HL-60/S4 treated with phorbol 12-myristate 13-acetate at 8.2 ng/mL for 4 days and 3 days (cell line): ENCODE results near the gene NTM.

Source experiments
- in situ Hi-C: fragments of 300-500 bp; cut with MboI; formaldehyde crosslinking; loops from 2 replicates; pipeline ENCODE4 v1.15.0; 2022; ENCODE audit warnings: low sequenced_read_pairs

The NTM gene

GRCh38 chr11:131840545-131840944, 470.1 kb downstream of the NTM start:
- in situ Hi-C loops, result no loop called here

- in situ Hi-C loops, result no loop called here
Measured at GRCh38 chr11:131841028-131841427, 470.6 kb downstream of the NTM start.

- in situ Hi-C loops, result no loop called here
Measured at GRCh38 chr11:131841925-131842635, 471.7 kb downstream of the NTM start.

- in situ Hi-C loops, result no loop called here
Measured at GRCh38 chr11:131845255-131845654, 474.8 kb downstream of the NTM start.

- in situ Hi-C loops, result no loop called here
Measured at GRCh38 chr11:131849485-131849884, 479.1 kb downstream of the NTM start.

GRCh38 chr11:131850507-131850906, 480.1 kb downstream of the NTM start:
- in situ Hi-C loops, result no loop called here

- in situ Hi-C loops, result no loop called here
Measured at GRCh38 chr11:131851964-131852755, 481.7 kb downstream of the NTM start.

GRCh38 chr11:131852757-131853156, 482.3 kb downstream of the NTM start:
- in situ Hi-C loops, result no loop called here

GRCh38 chr11:131854391-131854790, 484.0 kb downstream of the NTM start:
- in situ Hi-C loops, result no loop called here

- in situ Hi-C loops, result no loop called here
Measured at GRCh38 chr11:131855320-131855719, 484.9 kb downstream of the NTM start.

GRCh38 chr11:131857246-131857645, 486.8 kb downstream of the NTM start:
- in situ Hi-C loops, result no loop called here

GRCh38 chr11:131858505-131858904, 488.1 kb downstream of the NTM start:
- in situ Hi-C loops, result no loop called here

- in situ Hi-C loops, result no loop called here
Measured at GRCh38 chr11:131859538-131860210, 489.3 kb downstream of the NTM start.

- in situ Hi-C loops, result no loop called here
Measured at GRCh38 chr11:131864228-131864627, 493.8 kb downstream of the NTM start.

- in situ Hi-C loops, result no loop called here
Measured at GRCh38 chr11:131865860-131866259, 495.4 kb downstream of the NTM start.

- in situ Hi-C loops, result no loop called here
Measured at GRCh38 chr11:131866535-131867400, 496.4 kb downstream of the NTM start.

GRCh38 chr11:131867457-131868257, 497.2 kb downstream of the NTM start:
- in situ Hi-C loops, result no loop called here

GRCh38 chr11:131868629-131869507, 498.5 kb downstream of the NTM start:
- in situ Hi-C loops, result no loop called here

- in situ Hi-C loops, result no loop called here
Measured at GRCh38 chr11:131870305-131870704, 499.9 kb downstream of the NTM start.
